Measurements from ENCODE around the gene KRTAP5-6.

KRTAP5-6 gene

DNA sequence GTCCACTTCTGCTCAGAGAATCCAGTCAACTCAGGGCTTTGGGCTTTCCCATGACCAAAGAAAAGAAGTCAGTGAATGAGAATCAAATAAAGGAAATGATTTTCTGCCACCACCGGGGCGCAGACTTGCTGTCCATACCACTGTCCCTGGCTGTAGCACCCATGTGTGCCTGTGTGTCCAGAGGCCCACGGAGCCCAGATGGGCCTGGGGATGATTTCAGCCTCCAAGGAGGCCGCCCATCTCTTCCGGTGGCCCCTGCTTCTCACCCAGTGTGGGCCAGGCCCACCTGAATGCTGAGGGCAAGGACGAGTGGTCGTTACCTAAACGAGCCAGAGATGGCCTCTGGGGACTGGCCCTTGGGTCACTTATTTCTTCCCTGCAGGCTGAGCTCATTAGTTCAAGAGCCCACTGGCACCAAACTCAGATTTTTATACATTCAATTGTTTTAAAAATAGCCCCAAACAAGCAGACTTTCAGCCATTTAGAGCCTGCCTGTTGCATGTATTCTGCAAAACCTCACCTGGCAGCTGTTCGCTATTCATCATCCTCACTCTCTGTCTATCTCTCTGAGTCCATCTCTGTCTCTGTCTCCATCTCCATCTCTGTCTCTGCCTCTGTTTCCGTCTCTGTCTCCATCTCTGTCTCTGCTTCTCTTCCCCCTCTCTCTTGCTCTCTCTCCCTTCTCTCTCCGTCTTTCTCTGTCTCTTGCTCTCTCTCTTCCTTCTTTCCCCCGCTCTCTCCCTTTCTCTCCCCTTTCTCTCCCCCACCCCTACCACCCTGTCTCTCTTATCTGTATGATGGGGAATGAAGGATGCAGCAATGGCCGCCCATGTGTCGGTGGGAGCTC, 43.2 kb upstream of the KRTAP5-6 start:
- TF ChIP-seq, protein P1, sequence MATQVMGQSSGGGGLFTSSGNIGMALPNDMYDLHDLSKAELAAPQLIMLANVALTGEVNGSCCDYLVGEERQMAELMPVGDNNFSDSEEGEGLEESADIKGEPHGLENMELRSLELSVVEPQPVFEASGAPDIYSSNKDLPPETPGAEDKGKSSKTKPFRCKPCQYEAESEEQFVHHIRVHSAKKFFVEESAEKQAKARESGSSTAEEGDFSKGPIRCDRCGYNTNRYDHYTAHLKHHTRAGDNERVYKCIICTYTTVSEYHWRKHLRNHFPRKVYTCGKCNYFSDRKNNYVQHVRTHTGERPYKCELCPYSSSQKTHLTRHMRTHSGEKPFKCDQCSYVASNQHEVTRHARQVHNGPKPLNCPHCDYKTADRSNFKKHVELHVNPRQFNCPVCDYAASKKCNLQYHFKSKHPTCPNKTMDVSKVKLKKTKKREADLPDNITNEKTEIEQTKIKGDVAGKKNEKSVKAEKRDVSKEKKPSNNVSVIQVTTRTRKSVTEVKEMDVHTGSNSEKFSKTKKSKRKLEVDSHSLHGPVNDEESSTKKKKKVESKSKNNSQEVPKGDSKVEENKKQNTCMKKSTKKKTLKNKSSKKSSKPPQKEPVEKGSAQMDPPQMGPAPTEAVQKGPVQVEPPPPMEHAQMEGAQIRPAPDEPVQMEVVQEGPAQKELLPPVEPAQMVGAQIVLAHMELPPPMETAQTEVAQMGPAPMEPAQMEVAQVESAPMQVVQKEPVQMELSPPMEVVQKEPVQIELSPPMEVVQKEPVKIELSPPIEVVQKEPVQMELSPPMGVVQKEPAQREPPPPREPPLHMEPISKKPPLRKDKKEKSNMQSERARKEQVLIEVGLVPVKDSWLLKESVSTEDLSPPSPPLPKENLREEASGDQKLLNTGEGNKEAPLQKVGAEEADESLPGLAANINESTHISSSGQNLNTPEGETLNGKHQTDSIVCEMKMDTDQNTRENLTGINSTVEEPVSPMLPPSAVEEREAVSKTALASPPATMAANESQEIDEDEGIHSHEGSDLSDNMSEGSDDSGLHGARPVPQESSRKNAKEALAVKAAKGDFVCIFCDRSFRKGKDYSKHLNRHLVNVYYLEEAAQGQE (IDR thresholded peaks at IDR 0.05; ENCODE audit: insufficient read depth in 1 of 2, low read depth in 2 of 2, low read length in 2 of 2), result no peak
- no peak for TF ChIP-seq TAF1 (IDR thresholded peaks at IDR 0.05; ENCODE audit: borderline replicate concordance, insufficient read depth, low read length)
- no peak for TF ChIP-seq SIN3A (IDR thresholded peaks at IDR 0.05; ENCODE audit: borderline replicate concordance, insufficient read depth, low read length)
- TF ChIP-seq POLR2AphosphoS5 (IDR thresholded peaks at IDR 0.05; ENCODE audit: low read depth, low read length), result no peak
- no peak for TF ChIP-seq FOXP2 (optimal IDR thresholded peaks at IDR 0.05; ENCODE audit: borderline replicate concordance, extremely low read depth, extremely low read length, insufficient read depth)

DNA sequence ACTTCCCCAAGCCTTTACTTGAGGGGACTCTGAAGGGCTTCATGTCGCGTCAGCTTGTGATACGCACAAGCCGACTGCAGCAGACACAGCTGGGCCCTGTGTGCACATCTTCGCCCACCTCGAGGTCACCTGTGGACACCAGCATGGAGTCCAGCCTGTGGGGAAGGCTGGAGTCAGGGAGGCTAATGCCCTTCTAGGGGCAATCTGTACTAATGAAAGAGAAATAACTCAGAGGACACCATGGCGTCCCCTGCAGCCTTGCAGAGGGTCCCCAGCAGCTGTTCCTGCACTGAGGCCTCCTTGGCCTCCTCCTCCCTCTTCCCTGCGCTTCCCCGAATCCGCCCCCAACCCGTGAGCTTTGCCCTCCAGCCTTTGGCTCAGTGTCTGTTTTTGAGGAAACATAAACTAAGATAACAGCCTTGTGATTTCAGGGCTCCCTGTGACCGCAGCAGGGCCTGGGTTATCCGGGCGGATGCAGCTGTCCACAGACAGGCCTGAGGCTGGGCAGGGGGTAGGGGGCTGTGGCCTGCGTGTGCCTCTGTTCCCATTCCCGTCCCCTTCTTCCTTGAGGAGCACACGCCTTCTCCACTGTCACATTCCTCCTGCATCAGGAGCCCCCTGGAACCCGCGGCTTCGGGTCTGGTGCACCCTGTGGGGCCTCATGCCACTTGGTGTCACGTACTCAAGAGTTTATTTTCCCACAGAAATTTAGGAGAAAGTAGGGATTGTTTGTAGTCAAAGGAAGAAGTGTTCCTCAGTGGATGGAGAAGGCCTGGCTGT, 42.4 kb upstream of the KRTAP5-6 start:
- TF ChIP-seq, protein P1 (IDR thresholded peaks at IDR 0.05; ENCODE audit: insufficient read depth in 1 of 2, low read depth in 2 of 2, low read length in 2 of 2), result no peak
- no peak for TF ChIP-seq FOXP2 (optimal IDR thresholded peaks at IDR 0.05; ENCODE audit: borderline replicate concordance, extremely low read depth, extremely low read length, insufficient read depth)
- no peak for TF ChIP-seq POLR2AphosphoS5 (IDR thresholded peaks at IDR 0.05; ENCODE audit: low read depth, low read length)
- TF ChIP-seq SIN3A (IDR thresholded peaks at IDR 0.05; ENCODE audit: borderline replicate concordance, insufficient read depth, low read length), result no peak
- TF ChIP-seq TAF1 (IDR thresholded peaks at IDR 0.05; ENCODE audit: borderline replicate concordance, insufficient read depth, low read length), result no peak

- TF ChIP-seq POLR2AphosphoS5 (IDR thresholded peaks at IDR 0.05; ENCODE audit: low read depth, low read length) (no peak), FOXP2 (optimal IDR thresholded peaks at IDR 0.05; ENCODE audit: borderline replicate concordance, extremely low read depth, extremely low read length, insufficient read depth) (no peak), SIN3A (IDR thresholded peaks at IDR 0.05; ENCODE audit: borderline replicate concordance, insufficient read depth, low read length) (no peak), TAF1 (IDR thresholded peaks at IDR 0.05; ENCODE audit: borderline replicate concordance, insufficient read depth, low read length) (no peak)
- TF ChIP-seq, protein P1 (IDR thresholded peaks at IDR 0.05; ENCODE audit: insufficient read depth in 1 of 2, low read depth in 2 of 2, low read length in 2 of 2), result no peak
Observed at GRCh38 chr11:1655168-1656060, 41.6 kb upstream of the KRTAP5-6 start.

DNA sequence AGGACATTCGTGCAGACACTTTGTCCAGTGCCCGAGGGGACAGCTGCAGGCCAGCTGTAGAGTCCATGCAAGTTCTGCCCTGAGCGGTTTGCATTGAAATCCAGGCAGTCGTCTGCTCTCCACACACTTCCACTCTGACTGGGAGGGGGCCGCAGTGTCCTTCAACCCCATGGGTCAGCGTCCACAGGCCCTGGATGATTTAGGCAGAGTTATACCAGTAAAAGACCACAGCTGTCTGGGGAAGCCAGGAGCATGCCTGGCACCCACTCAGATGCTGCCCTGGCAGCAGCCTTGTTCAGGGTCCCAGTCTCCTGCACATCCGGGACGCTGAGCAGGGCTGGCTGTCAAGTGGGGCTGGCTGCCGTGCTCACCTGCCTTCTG, 40.9 kb upstream of the KRTAP5-6 start:
- no peak for TF ChIP-seq FOXP2 (optimal IDR thresholded peaks at IDR 0.05; ENCODE audit: borderline replicate concordance, extremely low read depth, extremely low read length, insufficient read depth)
- TF ChIP-seq TAF1 (IDR thresholded peaks at IDR 0.05; ENCODE audit: borderline replicate concordance, insufficient read depth, low read length), result no peak
- TF ChIP-seq, protein P1 (IDR thresholded peaks at IDR 0.05; ENCODE audit: insufficient read depth in 1 of 2, low read depth in 2 of 2, low read length in 2 of 2), result no peak
- TF ChIP-seq POLR2AphosphoS5 (IDR thresholded peaks at IDR 0.05; ENCODE audit: low read depth, low read length), result no peak
- TF ChIP-seq SIN3A (IDR thresholded peaks at IDR 0.05; ENCODE audit: borderline replicate concordance, insufficient read depth, low read length), result no peak

Measured in PFSK-1 (cell line).